ENCODE data around the gene ZNF316.

DNA sequence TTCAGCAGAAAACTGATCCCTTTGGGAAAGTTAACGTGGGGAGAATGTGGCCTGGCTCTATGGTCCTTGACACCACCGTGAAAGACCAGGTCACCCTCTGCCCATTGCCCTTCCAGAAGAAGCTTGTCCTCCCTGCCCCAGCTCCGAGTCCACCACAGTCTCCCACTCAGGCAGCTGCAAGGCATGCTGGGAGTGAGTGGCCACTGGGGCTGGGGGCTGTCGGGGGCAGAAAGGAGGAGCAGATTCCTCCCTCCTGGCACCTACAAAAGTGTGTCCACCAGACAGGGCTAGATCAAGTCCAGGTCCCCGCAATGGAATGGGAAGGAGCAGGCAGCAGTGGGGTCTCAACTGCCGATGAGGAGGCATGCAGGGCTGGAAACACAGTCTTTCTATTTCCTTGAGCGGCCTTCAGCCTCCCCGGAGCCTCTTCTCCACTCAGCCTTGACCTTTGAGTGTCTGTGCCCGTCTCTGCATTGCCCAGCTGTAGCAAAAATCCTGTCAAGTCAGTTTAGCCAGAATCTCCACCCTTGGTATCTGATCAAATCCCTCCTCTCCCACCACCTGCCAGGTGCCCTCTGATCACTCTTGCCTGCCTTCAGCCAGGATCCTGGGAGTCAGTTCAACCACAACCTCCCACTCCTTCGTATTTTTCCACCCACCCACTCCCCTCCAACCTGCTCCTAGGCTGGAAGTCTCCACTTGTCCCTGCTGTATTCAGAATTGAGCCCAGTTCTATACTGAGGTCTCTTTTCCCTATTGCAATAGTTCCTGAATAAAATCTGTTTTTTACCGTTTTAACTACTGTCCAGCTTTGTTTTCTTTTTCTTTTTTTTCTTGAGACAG lies 6.9 kb upstream of the ZNF316 start:
- TF ChIP-seq, protein P1, sequence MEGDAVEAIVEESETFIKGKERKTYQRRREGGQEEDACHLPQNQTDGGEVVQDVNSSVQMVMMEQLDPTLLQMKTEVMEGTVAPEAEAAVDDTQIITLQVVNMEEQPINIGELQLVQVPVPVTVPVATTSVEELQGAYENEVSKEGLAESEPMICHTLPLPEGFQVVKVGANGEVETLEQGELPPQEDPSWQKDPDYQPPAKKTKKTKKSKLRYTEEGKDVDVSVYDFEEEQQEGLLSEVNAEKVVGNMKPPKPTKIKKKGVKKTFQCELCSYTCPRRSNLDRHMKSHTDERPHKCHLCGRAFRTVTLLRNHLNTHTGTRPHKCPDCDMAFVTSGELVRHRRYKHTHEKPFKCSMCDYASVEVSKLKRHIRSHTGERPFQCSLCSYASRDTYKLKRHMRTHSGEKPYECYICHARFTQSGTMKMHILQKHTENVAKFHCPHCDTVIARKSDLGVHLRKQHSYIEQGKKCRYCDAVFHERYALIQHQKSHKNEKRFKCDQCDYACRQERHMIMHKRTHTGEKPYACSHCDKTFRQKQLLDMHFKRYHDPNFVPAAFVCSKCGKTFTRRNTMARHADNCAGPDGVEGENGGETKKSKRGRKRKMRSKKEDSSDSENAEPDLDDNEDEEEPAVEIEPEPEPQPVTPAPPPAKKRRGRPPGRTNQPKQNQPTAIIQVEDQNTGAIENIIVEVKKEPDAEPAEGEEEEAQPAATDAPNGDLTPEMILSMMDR (conservative IDR thresholded peaks at IDR 0.05 in 1 of 2, IDR thresholded peaks at IDR 0.05 in 1 of 2; ENCODE audit: low read depth in 1 of 2, low read length in 2 of 2): no peak
- TF ChIP-seq EZH2 (IDR thresholded peaks at IDR 0.05; ENCODE audit: low read length, missing control alignments): no peak

Measured in fibroblast of lung (primary cell).